HG03558 (cell line): ENCODE data around the gene SLC27A2.

Experiments used
- ATAC-seq: cut with Tn5 transposase; IDR thresholded peaks from one replicate; pipeline ENCODE4 v1.9.1; 2021; ENCODE audit warnings: moderate number of reproducible peaks; ENCODE audit not compliant: unreplicated experiment; ENCODE audit errors: extremely low read depth

Gene SLC27A2

DNA sequence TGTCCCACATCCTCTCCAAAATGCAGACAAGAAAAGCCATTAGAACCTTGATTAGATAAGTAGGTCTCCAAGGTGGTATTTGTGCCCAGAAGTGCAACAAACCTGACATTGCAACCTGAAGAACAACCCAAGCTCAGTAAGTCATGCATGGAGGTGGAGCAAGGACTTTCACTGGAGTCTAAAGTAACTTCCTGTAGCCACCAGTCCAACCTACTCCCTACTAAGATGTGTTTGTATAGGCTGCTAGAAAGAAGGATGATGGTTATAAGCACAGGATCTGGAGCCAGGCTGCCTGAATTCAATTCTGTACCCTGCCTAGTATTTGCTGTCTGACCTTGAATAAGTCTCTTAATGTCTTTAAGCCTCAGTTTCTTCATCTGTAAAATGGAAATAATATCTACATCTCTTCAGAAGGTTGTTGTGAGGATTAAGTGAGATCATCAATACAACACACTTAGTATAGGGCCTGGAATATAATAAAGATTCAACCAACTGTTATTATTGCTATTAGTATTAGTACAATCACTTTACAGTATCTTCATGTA is 51.3 kb downstream of the SLC27A2 start:
- no peak for ATAC-seq

DNA sequence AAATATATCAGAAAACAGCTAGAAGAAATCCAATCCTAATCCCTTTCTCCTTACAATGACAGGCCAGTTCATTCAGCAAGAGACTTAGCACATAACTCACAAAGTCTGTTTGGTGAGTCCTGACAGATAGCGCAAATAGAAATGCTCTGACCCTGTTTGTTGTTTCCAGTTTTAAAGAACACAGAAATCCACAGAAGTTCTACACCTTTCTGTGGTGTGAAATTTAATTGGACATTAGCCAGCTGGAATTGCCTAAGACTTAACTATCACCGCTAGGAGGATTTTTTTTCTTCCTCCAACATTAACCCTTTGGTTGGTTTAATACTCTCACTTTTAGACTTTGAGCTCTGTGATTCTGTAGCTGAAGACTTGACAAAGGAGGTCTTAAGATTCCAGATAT is 52.8 kb downstream of the SLC27A2 start:
- ATAC-seq: no peak

DNA sequence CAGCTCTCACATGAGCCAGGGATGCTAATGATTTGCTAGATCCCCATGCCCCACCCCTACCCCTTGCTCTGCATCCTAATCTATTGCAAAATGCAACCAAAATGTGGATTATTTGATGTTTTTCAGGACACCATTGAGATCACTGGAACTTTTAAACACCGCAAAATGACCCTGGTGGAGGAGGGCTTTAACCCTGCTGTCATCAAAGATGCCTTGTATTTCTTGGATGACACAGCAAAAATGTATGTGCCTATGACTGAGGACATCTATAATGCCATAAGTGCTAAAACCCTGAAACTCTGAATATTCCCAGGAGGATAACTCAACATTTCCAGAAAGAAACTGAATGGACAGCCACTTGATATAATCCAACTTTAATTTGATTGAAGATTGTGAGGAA is 53.8 kb downstream of the SLC27A2 start:
- no peak for ATAC-seq

DNA sequence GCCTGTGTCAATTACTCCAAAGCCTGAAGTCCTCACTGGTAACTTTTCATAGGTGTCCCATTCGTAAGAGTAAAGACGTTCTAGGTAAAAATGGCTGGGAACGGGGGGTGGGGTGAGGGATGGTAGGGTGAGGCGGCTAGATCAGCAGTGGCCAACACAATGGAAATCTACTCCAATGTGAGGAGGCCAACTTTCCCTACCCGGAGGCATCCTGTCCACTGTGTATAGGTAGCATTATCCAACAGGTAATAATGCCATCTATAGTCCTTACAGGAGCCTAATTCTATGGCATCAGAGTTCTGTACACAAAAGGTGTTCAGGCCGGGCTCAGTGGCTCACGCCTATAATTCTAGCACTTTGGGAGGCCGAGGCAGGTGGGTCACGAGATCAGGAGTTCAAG is 54.4 kb downstream of the SLC27A2 start:
- no peak for ATAC-seq

DNA sequence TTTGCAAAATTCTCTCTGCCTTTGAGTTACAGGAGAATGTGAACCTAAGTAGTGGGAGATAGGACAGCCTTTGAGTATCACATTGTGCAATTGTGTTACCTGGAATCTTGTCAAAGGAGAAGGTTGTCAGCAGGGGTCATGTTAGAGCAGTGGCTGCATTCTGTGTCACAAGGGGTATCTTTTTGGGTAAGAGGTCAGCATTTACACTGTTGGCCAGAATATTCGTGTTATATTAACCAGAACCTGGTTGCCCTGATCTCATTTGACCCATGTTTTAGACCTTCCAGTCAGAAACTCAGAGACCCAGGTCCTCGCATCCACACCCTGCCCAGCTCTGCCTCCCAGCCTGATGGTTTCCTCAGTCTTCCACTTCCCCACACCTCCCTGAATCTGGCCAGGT is 56.3 kb downstream of the SLC27A2 start:
- ATAC-seq: no peak

DNA sequence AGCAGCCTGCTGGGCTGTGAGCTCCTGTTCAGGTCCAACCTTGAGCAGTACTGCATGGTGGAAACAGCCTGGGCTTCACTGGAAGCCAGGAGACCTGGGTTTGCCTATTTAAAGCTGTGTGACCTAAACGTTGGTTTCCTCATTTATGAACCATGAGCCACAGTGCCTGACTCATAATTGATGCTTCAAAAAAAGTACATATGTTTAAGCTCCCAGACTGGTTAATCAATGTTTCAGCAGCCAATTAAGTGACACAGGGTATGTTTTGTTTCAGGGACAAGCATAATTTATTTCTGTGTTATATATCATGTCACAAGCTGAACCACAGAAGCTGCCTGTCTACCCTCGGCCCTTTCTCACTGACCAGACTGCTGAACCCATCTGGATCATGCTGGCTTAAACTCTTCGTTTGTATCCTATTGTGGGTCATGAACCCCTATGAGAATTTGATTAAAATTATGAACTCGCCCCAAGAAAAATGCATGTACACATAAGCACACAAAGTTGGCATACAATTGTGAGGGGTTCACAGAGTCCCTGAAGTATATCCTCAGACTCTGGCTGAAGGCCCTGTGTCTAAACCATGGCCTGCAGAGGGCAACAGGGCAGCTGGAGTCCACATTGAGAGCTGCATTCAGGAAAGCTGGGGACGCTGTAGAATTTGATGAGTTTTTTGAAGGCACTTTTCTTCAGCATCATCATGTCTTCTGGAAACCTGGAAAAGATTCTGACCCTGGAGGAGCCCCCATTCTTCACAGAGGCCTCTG is 59.9 kb downstream of the SLC27A2 start:
- ATAC-seq: no peak

DNA sequence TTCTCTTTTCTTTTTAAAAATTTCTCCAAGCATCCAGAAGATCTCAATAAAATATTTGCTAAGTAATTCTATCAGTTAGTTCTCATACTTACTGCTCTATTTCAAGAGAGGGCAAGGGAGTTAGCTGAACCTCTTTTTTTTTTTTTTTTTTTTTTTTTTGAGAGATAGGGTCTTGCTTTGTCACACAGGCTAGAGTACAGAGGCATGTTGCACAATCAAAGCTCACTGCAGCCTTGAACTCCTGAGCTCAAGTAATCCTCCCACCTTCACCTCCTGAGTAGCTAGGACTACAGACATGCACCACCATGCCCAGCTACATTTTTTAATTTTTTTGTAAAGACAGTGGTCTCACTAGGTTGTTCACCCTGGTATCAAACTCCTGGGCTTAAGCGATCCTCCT is 62.2 kb downstream of the SLC27A2 start:
- ATAC-seq: no peak

DNA sequence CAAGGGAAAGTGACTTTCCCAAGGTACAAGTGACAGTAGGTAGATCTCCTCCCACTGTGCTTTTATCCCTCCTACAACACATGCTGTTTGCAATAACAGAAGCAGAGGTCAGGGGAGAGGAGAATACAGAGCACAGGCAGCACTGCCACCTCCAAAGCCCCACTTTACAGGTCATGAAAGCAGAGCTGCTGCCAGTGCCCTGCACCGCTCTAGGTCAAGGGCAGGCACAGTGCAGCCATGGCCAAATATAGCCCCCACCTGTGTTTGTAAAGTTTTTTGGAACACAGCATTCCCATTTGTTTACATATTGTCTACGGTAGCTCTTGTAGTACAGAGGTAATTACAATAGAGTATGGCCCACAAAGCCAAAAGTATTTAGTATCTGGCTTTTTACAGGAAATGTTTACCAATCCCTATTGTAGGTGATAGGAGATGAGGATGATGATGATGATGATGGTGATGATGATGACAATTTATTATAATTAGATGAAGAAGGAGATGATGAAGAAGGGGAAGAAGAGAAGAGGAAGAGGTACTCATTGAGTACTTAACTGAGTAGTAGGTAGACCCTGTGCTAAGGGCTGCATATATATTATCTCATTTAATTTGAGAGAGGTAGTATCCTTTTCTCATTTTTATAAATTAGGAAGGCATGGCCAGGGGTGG is 63.1 kb downstream of the SLC27A2 start:
- ATAC-seq: no peak

DNA sequence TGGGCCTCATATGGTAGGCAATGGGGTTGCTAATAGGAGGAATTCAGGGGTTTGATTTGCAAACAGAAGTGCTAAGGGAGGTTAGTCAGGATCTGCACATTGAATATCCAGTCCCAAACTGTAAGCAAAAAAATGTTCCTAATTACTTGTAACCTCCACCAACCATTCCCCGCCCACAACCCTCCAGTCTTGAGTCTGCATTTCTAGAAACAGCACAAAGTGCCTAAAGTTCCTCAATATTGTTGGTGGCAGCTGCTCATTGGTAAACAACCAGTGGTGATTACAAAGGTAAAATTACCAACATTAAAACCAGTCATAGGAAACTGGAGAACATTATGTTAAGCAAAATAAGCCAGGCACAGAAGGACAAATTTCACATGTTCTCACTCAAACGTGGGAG is 64.6 kb downstream of the SLC27A2 start:
- no peak for ATAC-seq

DNA sequence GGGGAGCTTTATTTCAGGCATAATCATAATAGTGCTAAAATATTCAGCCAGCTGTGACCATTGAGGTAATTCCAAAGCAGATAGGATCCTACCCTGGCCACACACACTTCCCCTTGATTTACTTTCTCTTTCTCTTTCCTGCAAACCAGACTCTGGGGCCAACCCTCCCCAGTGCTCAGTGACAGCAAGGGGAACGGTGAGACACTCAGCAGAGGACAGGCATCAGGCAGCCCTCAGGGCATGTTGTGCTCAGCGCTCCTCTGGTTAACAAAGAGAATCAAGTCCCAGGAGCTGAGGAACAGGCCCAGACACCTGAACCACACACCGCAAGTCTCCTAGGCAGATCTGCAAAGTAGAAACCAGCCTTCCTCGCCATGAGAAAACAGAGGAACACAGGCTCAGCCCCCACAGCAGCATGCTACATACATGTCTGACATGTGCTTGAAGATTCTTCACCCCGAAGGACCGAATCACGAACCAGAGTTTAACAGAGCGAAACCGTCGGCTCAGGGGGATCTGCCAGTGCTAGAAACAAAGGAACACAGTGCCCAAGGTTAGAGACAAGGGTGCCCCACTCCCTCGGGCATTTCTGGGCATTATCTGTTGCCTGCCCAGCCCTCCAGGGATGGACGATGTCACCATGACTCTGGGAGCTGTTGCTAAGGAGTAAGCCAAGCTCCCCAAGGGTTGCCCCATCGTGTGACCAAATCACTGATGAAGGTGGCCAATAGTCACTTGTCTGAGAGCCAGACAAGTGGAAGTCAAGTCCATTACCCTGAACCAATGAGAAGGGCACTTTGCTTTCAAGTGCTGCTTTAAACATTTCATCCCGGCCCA is 66.0 kb downstream of the SLC27A2 start:
- ATAC-seq: peak; percentile 91

DNA sequence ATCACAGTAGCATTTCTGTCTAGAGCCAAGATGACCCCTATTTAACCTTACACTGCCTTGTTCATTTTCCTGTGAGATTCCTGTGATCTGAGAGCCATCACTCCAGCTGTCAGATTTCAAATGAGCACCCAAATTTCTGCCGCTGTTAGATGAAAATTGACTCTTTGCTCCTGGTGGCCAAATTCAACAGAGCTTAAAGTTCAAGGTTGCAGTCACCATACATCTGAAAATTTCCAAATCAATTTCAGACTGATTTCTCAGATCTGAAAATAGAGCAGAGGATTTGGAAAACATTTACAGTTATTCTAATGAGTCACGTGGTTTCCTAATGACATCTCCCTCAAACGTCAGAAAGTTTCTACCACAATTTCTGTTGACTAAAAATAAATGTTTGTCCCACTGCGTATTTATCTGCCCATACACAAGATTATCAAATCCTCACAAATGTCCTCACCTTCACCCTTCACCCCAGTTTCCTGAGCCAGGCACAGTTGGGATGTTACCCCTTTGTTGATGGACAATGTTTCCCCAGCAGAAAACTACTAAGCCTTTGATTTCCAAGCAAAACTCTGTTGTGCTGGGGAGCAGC is 67.1 kb downstream of the SLC27A2 start:
- ATAC-seq: no peak

DNA sequence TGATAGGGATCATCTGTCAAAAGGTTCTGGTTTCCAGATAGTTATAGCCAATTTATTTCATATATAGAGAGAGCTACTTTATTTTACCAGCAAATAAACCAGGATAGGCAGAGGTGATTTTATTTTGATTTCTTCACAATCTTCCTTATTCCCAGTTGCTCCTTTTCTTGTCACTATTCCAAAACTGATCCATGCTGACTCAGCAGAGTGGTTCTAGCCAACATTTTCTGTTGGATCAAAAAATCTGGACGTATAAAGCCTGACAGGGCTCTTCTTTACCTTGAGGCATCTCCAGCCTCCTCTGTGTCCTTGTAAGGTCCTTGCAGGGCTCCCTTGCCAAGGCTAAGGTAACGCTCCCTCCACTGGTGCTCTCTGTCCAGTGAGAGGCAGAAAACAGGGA is 67.7 kb downstream of the SLC27A2 start:
- no peak for ATAC-seq

DNA sequence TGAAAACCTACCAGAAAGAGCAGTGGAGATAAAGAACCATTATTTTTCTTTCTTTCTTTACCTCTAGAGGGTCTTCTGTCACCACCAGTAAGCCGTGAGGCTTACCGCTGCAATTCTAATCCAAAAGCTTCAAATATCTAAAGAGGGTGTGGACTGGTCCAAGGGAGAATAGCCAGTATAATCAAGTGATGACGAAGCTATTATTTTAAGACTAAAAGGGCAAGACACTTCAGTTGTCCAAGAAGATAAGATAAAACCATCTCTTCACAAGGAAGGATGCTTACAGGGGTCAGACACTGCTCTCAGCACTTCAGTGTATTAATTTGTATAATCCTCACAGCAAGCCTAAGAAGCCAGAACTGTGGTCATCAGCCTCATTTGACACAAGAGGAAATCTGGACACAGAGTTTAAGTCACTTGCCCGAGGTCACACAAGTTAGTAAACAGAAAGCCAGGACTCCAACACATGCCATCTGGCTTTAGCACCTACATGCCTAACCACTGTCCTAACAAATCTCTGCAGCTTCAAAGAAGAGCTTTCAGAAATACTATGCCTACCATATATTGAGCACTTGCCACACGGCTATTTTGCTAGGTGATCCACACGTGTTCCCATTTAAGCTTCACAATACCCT is 68.9 kb downstream of the SLC27A2 start:
- ATAC-seq: no peak

DNA sequence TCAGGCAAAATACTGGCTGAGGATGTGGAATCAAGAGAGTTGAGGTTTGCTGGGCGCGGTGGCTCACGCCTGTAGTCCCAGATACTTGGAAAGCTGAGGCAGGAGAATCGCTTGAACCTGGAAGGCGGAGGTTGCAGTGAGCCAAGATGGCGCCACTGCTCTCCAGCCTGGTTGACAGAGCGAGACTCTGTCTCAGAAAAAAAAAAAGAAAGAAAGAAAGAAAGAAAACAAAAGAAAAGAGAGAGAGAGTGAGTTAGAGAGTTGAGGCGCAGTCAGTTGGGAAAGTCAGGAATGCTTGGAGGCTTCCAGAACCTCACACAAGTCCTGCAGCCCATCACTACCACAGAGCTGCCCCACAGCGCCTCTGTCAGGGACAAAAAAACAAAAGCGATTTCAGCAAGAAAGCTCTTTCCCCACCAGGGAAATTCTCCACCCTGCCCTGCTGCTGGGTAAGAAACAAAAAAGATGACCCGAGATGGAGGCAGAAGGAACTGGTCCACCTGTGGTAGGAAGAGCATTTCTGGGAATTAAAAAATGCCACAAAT is 69.7 kb downstream of the SLC27A2 start:
- ATAC-seq: no peak

DNA sequence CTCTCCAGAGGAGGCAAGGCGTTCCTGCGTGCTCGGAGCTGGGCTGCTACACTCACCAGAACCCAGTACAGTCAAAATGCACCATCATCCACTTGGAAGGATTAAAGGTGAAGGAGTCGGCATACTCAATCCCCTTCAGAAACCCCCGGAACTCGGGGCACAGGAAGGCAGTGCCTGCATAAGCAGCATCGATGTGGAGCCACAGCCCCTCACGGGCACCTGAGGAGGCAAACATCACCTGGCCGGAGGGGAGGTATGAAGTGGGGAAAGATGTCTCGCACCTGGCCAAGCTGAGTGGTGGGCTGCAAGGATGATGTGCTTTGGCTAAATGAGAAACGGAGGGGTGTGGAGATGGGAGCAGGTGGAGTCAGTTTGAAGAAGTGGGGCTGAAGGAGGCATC is 70.6 kb downstream of the SLC27A2 start:
- ATAC-seq: no peak

DNA sequence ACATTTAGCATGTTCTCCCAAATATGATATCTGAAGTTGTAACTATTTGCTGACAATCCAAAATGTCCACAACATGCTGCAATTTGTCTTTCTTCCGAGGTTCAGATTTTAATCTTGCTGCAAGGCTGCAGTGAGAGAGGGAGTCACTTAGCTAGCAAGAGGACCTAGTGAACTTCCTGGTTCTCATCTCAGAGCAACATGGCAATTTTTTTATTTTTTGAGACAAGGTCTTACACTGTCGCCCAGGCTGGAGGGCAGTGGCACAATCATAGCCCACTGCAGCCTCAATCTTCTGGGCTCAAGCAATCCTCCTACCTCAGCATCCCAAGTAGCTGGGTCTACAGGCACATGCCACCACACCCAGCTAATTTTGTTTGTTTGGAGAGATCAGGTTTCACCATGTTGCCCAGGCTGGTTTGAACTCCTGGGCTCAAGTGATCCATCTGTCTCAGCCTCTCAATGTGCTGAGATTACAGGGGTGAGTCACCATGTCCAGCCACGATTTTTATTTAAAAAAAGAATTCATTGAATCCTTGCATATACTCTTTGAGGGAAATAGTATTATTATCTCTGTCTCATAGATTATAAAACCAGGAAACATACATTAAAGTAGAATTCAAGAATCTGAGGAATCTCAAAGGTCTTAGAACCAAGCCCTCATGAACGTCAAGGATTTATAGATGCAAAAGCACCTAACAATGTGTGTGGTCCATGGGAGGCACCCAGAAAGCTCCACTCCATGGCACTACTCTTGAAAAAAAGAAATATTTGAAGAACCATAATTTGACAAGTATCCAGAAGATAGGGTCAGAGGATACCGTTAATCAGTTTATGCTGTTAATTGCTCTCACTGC is 74.4 kb downstream of the SLC27A2 start:
- ATAC-seq: no peak

DNA sequence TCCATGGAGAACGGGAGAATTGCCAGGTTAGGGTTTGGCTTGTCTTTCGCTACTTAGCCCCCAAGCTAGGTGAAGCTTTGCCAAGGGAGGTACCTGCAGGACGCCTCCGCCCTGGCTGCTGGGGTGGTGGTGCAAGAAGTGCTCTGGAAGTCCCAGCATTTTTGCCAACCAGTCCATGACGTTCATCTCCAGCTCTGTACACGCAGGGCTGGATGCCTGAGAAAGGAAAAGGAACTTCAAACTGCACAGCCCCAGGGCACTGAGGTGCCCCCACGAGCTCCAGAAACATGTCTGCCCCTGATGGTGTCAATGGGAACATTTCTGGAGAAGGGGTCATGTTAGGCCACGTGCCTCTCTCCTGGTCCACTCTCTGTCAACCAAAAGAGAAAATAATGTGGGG is 75.3 kb downstream of the SLC27A2 start:
- ATAC-seq: no peak

DNA sequence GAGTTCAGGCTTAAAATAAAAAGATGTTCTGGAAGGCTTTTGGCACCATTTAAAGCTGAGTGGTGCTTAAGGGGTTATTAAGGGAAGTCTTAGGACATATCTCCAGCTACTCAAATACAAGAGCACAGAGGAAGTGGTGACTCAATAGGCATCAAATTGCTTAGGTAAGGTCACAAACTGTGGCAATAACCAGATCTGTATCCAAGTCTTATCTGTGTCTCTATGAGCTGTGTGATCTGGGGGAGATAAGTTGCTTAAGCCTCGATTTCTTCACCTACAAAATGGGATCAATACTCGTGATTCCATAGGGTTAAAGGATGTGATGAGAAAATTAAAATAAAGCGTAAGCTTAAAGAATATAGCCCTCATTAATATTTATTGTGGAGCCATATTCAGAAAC is 75.9 kb downstream of the SLC27A2 start:
- ATAC-seq: no peak

DNA sequence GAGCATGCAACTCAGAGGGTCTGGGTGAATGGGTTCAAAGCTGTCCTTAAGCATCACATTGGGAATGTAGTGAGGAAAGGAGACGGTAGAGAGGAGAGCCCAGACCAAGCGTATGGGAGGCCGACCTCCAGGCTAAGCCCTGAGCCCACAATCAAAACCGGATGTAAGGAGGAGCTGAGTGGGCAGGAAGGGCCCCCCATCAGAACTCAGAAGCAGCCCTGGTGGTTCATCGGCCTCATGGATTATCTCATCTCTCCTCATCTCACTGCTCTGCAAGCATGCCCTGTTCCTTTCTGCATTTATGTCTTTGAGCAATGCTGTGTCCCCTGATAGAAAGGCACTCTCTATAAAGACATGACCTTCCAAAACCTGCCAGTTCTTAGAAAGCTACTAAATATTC is 77.3 kb downstream of the SLC27A2 start:
- ATAC-seq: no peak
